SU-DHL-6 (cell line): ENCODE data around the gene MYZAP.

ENCODE experiments used
- H2AFZ ChIP-seq: fragments of 200-600 bp; sonication (generic); 2 replicates; pipeline ENCODE4 v1.6.1; 2014; ENCODE audit warnings: low read depth, mild to moderate bottlenecking, moderate library complexity, mixed read lengths, antibody characterized with exemption, low read length; ENCODE audit not compliant: severe bottlenecking
- H3F3A ChIP-seq: fragments of 200-600 bp; shearing (Covaris generic); 2 replicates; pipeline ENCODE4 v1.6.0; 2016; ENCODE audit warnings: antibody characterized with exemption, mild to moderate bottlenecking; ENCODE audit not compliant: insufficient read depth
- H3K27ac ChIP-seq: fragments of 200-600 bp; sonication (generic); 2 replicates; pipeline ENCODE4 v1.5.1; 2016; ENCODE audit warnings: low read depth, mild to moderate bottlenecking, low read length, moderate library complexity, mixed read lengths
- H3K27me3 ChIP-seq: fragments of 200-600 bp; sonication (generic), shearing (Covaris generic); 2 replicates; pipeline ENCODE4 v1.6.0; 2014; ENCODE audit warnings: mild to moderate bottlenecking, low read length
- H3K36me3 ChIP-seq: fragments of 200-600 bp; sonication (generic); 2 replicates; pipeline ENCODE4 v1.6.1; 2014; ENCODE audit warnings: mild to moderate bottlenecking, low read length, mixed read lengths
- H3K4me2 ChIP-seq: fragments of 300-600, 200-600 bp; shearing (Covaris generic), sonication (generic); 2 replicates; pipeline ENCODE4 v1.6.0; 2014; ENCODE audit warnings: low read length, low read depth, mild to moderate bottlenecking; ENCODE audit not compliant: poor library complexity, severe bottlenecking
- H3K4me3 ChIP-seq: fragments of 200-600 bp; sonication (generic); 2 replicates; pipeline ENCODE4 v1.5.1; 2014; ENCODE audit warnings: antibody characterized with exemption, low read length, mild to moderate bottlenecking, mixed read lengths; ENCODE audit not compliant: insufficient read depth, poor library complexity, severe bottlenecking
- H3K79me2 ChIP-seq: fragments of 200-600 bp; sonication (generic); 2 replicates; pipeline ENCODE4 v1.6.1; 2014; ENCODE audit warnings: mild to moderate bottlenecking, low read length, moderate library complexity; ENCODE audit not compliant: insufficient read depth
- H3K9ac ChIP-seq: fragments of 200-600 bp; sonication (generic); 2 replicates; pipeline ENCODE4 v1.7.0; 2014; ENCODE audit warnings: mild to moderate bottlenecking, low read length
- H3K9me2 ChIP-seq: fragments of 200-600 bp; sonication (generic); replicated peaks from 2 replicates; pipeline ENCODE4 v1.6.1; 2014; ENCODE audit warnings: low read length; ENCODE audit not compliant: insufficient read depth
- H3K9me3 ChIP-seq: fragments of 200-600 bp; sonication (generic); 2 replicates; pipeline ENCODE4 v1.6.1; 2014; ENCODE audit warnings: low read length, mixed read lengths; ENCODE audit not compliant: insufficient read depth
- H4K20me1 ChIP-seq: fragments of 200-600 bp; sonication (generic); 2 replicates; pipeline ENCODE4 v1.6.1; 2014; ENCODE audit warnings: low read depth, mild to moderate bottlenecking, antibody characterized with exemption, low read length, moderate library complexity, mixed read lengths
- CTCF ChIP-seq: fragments of 200-600 bp; sonication (generic); IDR thresholded peaks from one replicate; pipeline ENCODE4 v1.5.1; 2017; ENCODE audit warnings: antibody characterized with exemption, mild to moderate bottlenecking, low read length, moderate library complexity; ENCODE audit not compliant: insufficient read depth, poor library complexity, severe bottlenecking
- EZH2phosphoT487 ChIP-seq: fragments of 200-600 bp; sonication (generic), shearing (Covaris generic); conservative IDR thresholded peaks from 2 replicates; pipeline ENCODE4 v1.6.1; 2018; ENCODE audit warnings: mild to moderate bottlenecking, antibody characterized with exemption, low read length, moderate library complexity, mixed read lengths

The MYZAP gene

GRCh38 chr15:57567891-57568290, 23.8 kb upstream of the MYZAP start:
- Histone ChIP-seq H2AFZ (no peak overlapping the region), H3K79me2 (no peaks in the 10 kb centered on the region), H3K9me3 (no peaks in the 10 kb centered on the region), H3K4me2 (no peak overlapping the region), H3K9ac (no peak overlapping the region), H3K27ac (no peak overlapping the region), H4K20me1 (no peaks in the 10 kb centered on the region), H3K27me3 (no peaks in the 10 kb centered on the region), H3K9me2 (no peaks in the 10 kb centered on the region), H3K36me3 (no peaks in the 10 kb centered on the region), H3K4me3 (no peak overlapping the region), H3F3A (no peaks in the 10 kb centered on the region)
- TF ChIP-seq CTCF (no peak), EZH2phosphoT487 (no peak)

- Histone ChIP-seq H3K27me3 (no peaks in the 10 kb centered on the region), H3K9ac (no peak overlapping the region), H3K9me2 (no peaks in the 10 kb centered on the region), H3K79me2 (no peaks in the 10 kb centered on the region), H4K20me1 (no peaks in the 10 kb centered on the region), H3K9me3 (no peaks in the 10 kb centered on the region), H3K4me3 (no peak overlapping the region), H3F3A (no peaks in the 10 kb centered on the region), H3K4me2 (no peak overlapping the region), H3K36me3 (no peaks in the 10 kb centered on the region), H3K27ac (no peak overlapping the region), H2AFZ (no peak overlapping the region)
- TF ChIP-seq CTCF (no peak), EZH2phosphoT487 (no peak)
Measured at GRCh38 chr15:57568299-57568698, 23.4 kb upstream of the MYZAP start.

- H3K9ac ChIP-seq: no peak overlapping the region
- no peaks in the 10 kb centered on the region for H3K9me3 ChIP-seq
- no peaks in the 10 kb centered on the region for H3K27me3 ChIP-seq
- H3K27ac ChIP-seq: no peak overlapping the region
- no peaks in the 10 kb centered on the region for H3K79me2 ChIP-seq
- H3F3A ChIP-seq: no peaks in the 10 kb centered on the region
- H3K4me2 ChIP-seq: no peak overlapping the region
- H3K4me3 ChIP-seq: no peak overlapping the region
- H3K9me2 ChIP-seq: no peaks in the 10 kb centered on the region
- no peaks in the 10 kb centered on the region for H3K36me3 ChIP-seq
- H2AFZ ChIP-seq: no peak overlapping the region
- H4K20me1 ChIP-seq: no peaks in the 10 kb centered on the region
- TF ChIP-seq CTCF (no peak), EZH2phosphoT487 (no peak)
Measured at GRCh38 chr15:57570340-57570739, 21.4 kb upstream of the MYZAP start.

GRCh38 chr15:57570994-57571393, 20.7 kb upstream of the MYZAP start:
- Histone ChIP-seq H2AFZ (no peak overlapping the region), H4K20me1 (no peaks in the 10 kb centered on the region), H3K36me3 (no peaks in the 10 kb centered on the region), H3K79me2 (no peaks in the 10 kb centered on the region), H3K4me3 (no peak overlapping the region), H3K27ac (no peak overlapping the region), H3F3A (no peaks in the 10 kb centered on the region), H3K4me2 (no peak overlapping the region), H3K9me3 (no peaks in the 10 kb centered on the region), H3K9ac (no peak overlapping the region), H3K27me3 (no peaks in the 10 kb centered on the region), H3K9me2 (no peaks in the 10 kb centered on the region)
- TF ChIP-seq CTCF: no peak
- no peak for TF ChIP-seq EZH2phosphoT487
